ENCODE data around the gene RAB25. TPM values are rescaled to one million over a fixed set of nuclear protein-coding genes. Genes with fewer than 3 reads are reported as not detected.

The RAB25 gene
- total RNA-seq, 4 donors from 2014 or later, result 211 to 281 (median 251) TPM

- H3K4me3 ChIP-seq (ENCODE audit: low read depth, poor library complexity, severe bottlenecking), result no peak overlapping the region
- intact Hi-C loops (cut with DNase I; ENCODE audit: low total_unique reads), result no loop called here
- 87 to 98% methylated on average over 3 of the region's 3 CpGs for WGBS, 2 donors
These were observed 18.1 kb upstream of the RAB25 start for GRCh38 chr1:156042828-156043227.

GRCh38 chr1:156045076-156045475 lies 15.9 kb upstream of the RAB25 start:
- WGBS, 2 donors, result 94% methylated on average over 4 of the region's 4 CpGs
- TF ChIP-seq CTCF (IDR thresholded peaks at IDR 0.05) (no peak), POLR2A (IDR thresholded peaks at IDR 0.05) (no peak)
- intact Hi-C loops (cut with DNase I; ENCODE audit: low total_unique reads), result no loop called here
- DNase-seq (ENCODE audit: low spot score in 2 of 2), result no peak
- no peak overlapping the region for H3K4me3 ChIP-seq (ENCODE audit: low read depth, poor library complexity, severe bottlenecking)

More at GRCh38 chr1:156042828-156043227, 18.1 kb upstream of the RAB25 start:
- no peak for DNase-seq (ENCODE audit: low spot score in 2 of 2)
- no peak for TF ChIP-seq CTCF (IDR thresholded peaks at IDR 0.05)
- no peak for TF ChIP-seq POLR2A (IDR thresholded peaks at IDR 0.05)

GRCh38 chr1:156048663-156049258 lies 12.2 kb upstream of the RAB25 start:
- DNase-seq (ENCODE audit: low spot score in 2 of 2), result no peak
- TF ChIP-seq CTCF (IDR thresholded peaks at IDR 0.05) (no peak), POLR2A (IDR thresholded peaks at IDR 0.05) (no peak)
- H3K4me3 ChIP-seq (ENCODE audit: low read depth, poor library complexity, severe bottlenecking), result no peak overlapping the region
- WGBS, 2 donors, result 88% methylated on average over 3 of the region's 3 CpGs
- intact Hi-C loops (cut with DNase I; ENCODE audit: low total_unique reads), result no loop called here

GRCh38 chr1:156050376-156050775 lies 10.6 kb upstream of the RAB25 start:
- no peak for DNase-seq (ENCODE audit: low spot score in 2 of 2)
- 69 to 80% methylated on average over 4 of the region's 4 CpGs for WGBS, 2 donors
- TF ChIP-seq POLR2A (IDR thresholded peaks at IDR 0.05), result no peak
- no peak for TF ChIP-seq CTCF (IDR thresholded peaks at IDR 0.05)
- H3K4me3 ChIP-seq (ENCODE audit: low read depth, poor library complexity, severe bottlenecking), result no peak overlapping the region
- intact Hi-C loops (cut with DNase I; ENCODE audit: low total_unique reads), result no loop called here

GRCh38 chr1:156051011-156051725 lies 9.8 kb upstream of the RAB25 start:
- intact Hi-C loops (cut with DNase I; ENCODE audit: low total_unique reads), result no loop called here
- TF ChIP-seq CTCF (IDR thresholded peaks at IDR 0.05) (no peak), POLR2A (IDR thresholded peaks at IDR 0.05) (no peak)
- 87 to 90% methylated on average over 7 of the region's 7 CpGs for WGBS, 2 donors

More at GRCh38 chr1:156051011-156051725, 9.8 kb upstream of the RAB25 start:
- no peak overlapping the region for H3K4me3 ChIP-seq (ENCODE audit: low read depth, poor library complexity, severe bottlenecking)
- DNase-seq (ENCODE audit: low spot score in 2 of 2), result no peak

All from lower leg skin (tissue), 4 donors.